Nephron (organoid): ENCODE measurements around the gene KCNMA1.

Experiments used
- H3K27ac Mint-ChIP-seq, 3 experiments: 2 replicates each; pipeline ENCODE4 v1.8.0; 2020; ENCODE audit warnings: mixed read lengths in 3 of 3, mild to moderate bottlenecking in 2 of 3, moderate library complexity in 1 of 3
- H3K27me3 Mint-ChIP-seq: 2 replicates; pipeline ENCODE4 v1.8.0; 2021; ENCODE audit warnings: low read depth, mild to moderate bottlenecking, moderate library complexity, mixed read lengths
- H3K36me3 Mint-ChIP-seq: 2 replicates; pipeline ENCODE4 v1.8.0; 2020; ENCODE audit warnings: low read depth, mixed read lengths
- H3K4me1 Mint-ChIP-seq: 2 replicates; pipeline ENCODE4 v1.8.0; 2020; ENCODE audit warnings: mixed read lengths
- H3K4me3 Mint-ChIP-seq, 3 experiments: 2 replicates each; pipeline ENCODE4 v1.8.0; 2020; ENCODE audit warnings: mild to moderate bottlenecking in 3 of 3, mixed read lengths in 3 of 3, moderate library complexity in 2 of 3
- H3K9me3 Mint-ChIP-seq: 2 replicates; pipeline ENCODE4 v1.8.0; 2020; ENCODE audit warnings: mixed read lengths
- TF ChIP-seq, protein P1 (sequence below), 3 experiments: fragments of 200-600 bp; sonication (generic); IDR thresholded peaks; one replicate each; pipeline ENCODE4 v1.5.0; 2021; ENCODE audit warnings: antibody characterized with exemption in 3 of 3; ENCODE audit not compliant: unreplicated experiment in 3 of 3

The KCNMA1 gene

DNA sequence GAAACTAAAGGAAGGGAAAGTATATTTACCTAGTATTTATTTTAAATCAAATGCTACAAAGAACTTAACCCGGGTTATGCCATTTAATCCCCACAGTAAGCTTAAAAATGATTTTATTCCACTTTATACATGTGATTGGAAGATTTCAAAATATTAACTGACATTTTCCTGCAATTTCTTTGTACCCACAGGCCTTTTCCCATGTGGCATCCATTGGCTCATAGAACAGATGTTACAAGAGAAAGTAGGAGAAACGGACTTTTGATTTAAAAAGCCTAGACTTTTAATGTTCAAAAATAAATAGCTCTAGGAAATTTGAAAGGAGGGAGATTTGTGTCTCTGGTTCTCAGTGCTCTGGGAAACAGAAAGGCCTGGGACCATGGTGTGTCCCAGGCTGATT lies 807.9 kb downstream of the KCNMA1 start:
- Mint-ChIP-seq H3K27ac (no peak overlapping the region), H3K9me3 (peaks cover 10% of the 10 kb centered on the region), H3K27me3 (peaks cover 3% of the 10 kb centered on the region), H3K36me3 (no peaks in the 10 kb centered on the region), H3K4me1 (no peaks in the 10 kb centered on the region), H3K4me3 (no peak overlapping the region)
- TF ChIP-seq, protein P1, sequence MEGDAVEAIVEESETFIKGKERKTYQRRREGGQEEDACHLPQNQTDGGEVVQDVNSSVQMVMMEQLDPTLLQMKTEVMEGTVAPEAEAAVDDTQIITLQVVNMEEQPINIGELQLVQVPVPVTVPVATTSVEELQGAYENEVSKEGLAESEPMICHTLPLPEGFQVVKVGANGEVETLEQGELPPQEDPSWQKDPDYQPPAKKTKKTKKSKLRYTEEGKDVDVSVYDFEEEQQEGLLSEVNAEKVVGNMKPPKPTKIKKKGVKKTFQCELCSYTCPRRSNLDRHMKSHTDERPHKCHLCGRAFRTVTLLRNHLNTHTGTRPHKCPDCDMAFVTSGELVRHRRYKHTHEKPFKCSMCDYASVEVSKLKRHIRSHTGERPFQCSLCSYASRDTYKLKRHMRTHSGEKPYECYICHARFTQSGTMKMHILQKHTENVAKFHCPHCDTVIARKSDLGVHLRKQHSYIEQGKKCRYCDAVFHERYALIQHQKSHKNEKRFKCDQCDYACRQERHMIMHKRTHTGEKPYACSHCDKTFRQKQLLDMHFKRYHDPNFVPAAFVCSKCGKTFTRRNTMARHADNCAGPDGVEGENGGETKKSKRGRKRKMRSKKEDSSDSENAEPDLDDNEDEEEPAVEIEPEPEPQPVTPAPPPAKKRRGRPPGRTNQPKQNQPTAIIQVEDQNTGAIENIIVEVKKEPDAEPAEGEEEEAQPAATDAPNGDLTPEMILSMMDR (IDR thresholded peaks at IDR 0.05; ENCODE audit: unreplicated experiment in 3 of 3), result no peak
